Measurements from ENCODE around the gene TMEM97. TPM values are rescaled to one million over a fixed set of nuclear protein-coding genes. Genes with fewer than 3 reads are reported as not detected.

Gene TMEM97
- total RNA-seq, 1 donor from 2014 or later: 64.4 TPM

GRCh38 chr17:28274591-28275265 lies 44.3 kb upstream of the TMEM97 start:
- intact Hi-C loops (cut with DNase I): no loop called here
- no peaks in the 10 kb centered on the region for H3K27me3 ChIP-seq
- no peaks in the 10 kb centered on the region for H3K4me1 ChIP-seq
- H3K27ac ChIP-seq: no peak overlapping the region
- H3K9me3 ChIP-seq: no peaks in the 10 kb centered on the region
- no peak overlapping the region for H3K4me3 ChIP-seq
- DNase-seq (no peak), ATAC-seq (no peak)
- H3K36me3 ChIP-seq: no peaks in the 10 kb centered on the region
- TF ChIP-seq CTCF (IDR thresholded peaks at IDR 0.05): no peak

GRCh38 chr17:28276011-28276410 lies 43.0 kb upstream of the TMEM97 start:
- no peak overlapping the region for H3K4me3 ChIP-seq
- H3K27ac ChIP-seq: no peak overlapping the region
- ATAC-seq (no peak), DNase-seq (no peak)
- intact Hi-C loops (cut with DNase I): no loop called here
- no peaks in the 10 kb centered on the region for H3K9me3 ChIP-seq
- TF ChIP-seq CTCF (IDR thresholded peaks at IDR 0.05): no peak
- H3K36me3 ChIP-seq: no peaks in the 10 kb centered on the region
- H3K4me1 ChIP-seq: no peaks in the 10 kb centered on the region
- no peaks in the 10 kb centered on the region for H3K27me3 ChIP-seq

GRCh38 chr17:28279411-28279810 lies 39.6 kb upstream of the TMEM97 start:
- Histone ChIP-seq H3K9me3 (no peaks in the 10 kb centered on the region), H3K4me3 (no peak overlapping the region), H3K27me3 (no peaks in the 10 kb centered on the region), H3K27ac (no peak overlapping the region), H3K36me3 (no peaks in the 10 kb centered on the region), H3K4me1 (no peaks in the 10 kb centered on the region)
- intact Hi-C loops (cut with DNase I): no loop called here
- no peak for DNase-seq
- no peak for TF ChIP-seq CTCF (IDR thresholded peaks at IDR 0.05)
- ATAC-seq: no peak

- H3K27ac ChIP-seq: no peak overlapping the region
- no peak for ATAC-seq
- DNase-seq: no peak
Measured at GRCh38 chr17:28280826-28281225, 38.2 kb upstream of the TMEM97 start.

GRCh38 chr17:28282596-28282995 lies 36.4 kb upstream of the TMEM97 start:
- DNase-seq (no peak), ATAC-seq (peak; percentile 75)
- Histone ChIP-seq H3K36me3 (no peaks in the 10 kb centered on the region), H3K4me3 (no peak overlapping the region), H3K27ac (no peak overlapping the region), H3K4me1 (no peaks in the 10 kb centered on the region), H3K27me3 (no peaks in the 10 kb centered on the region), H3K9me3 (no peaks in the 10 kb centered on the region)
- intact Hi-C loops (cut with DNase I): no loop called here
- no peak for TF ChIP-seq CTCF (IDR thresholded peaks at IDR 0.05)

More at GRCh38 chr17:28280826-28281225, 38.2 kb upstream of the TMEM97 start:
- intact Hi-C loops (cut with DNase I): no loop called here
- TF ChIP-seq CTCF (IDR thresholded peaks at IDR 0.05): no peak
- Histone ChIP-seq H3K27me3 (no peaks in the 10 kb centered on the region), H3K4me1 (no peaks in the 10 kb centered on the region), H3K36me3 (no peaks in the 10 kb centered on the region), H3K9me3 (no peaks in the 10 kb centered on the region), H3K4me3 (no peak overlapping the region)

GRCh38 chr17:28285965-28286364 lies 33.0 kb upstream of the TMEM97 start:
- DNase-seq (no peak), ATAC-seq (no peak)
- no peak overlapping the region for H3K27ac ChIP-seq
- H3K27me3 ChIP-seq: no peaks in the 10 kb centered on the region
- no peaks in the 10 kb centered on the region for H3K4me1 ChIP-seq
- intact Hi-C loops (cut with DNase I): no loop called here
- no peaks in the 10 kb centered on the region for H3K9me3 ChIP-seq
- no peaks in the 10 kb centered on the region for H3K36me3 ChIP-seq
- TF ChIP-seq CTCF (IDR thresholded peaks at IDR 0.05): no peak
- H3K4me3 ChIP-seq: no peak overlapping the region

Data from upper lobe of right lung (tissue), 1 donor.